HCT116 (cell line): ENCODE data around the gene PHKG2. TPM values are rescaled to one million over a fixed set of nuclear protein-coding genes. Genes with fewer than 3 reads are reported as not detected.

Source experiments
- ATAC-seq: fragments of 200-7000 bp; cut with Tn5 transposase; 2 replicates; pipeline ENCODE4 v1.9.1; 2020; ENCODE audit warnings: mild to moderate bottlenecking, moderate library complexity
- BruUV-seq: library from RNA; stranded (reverse); fragments of 400-500 nt; replicated peaks from 2 replicates; lab custom pipeline; 2021; lab: Mats Ljungman, UMichigan
- CTCF ChIA-PET: fragments of 300-600 bp; sonication (Branson Sonifier 250); formaldehyde crosslinking; loops from one replicate; lab custom pipeline; 2021; ENCODE audit warnings: antibody characterized with exemption; lab: Charles Lee
- POLR2A ChIA-PET: fragments of 300-600, 350-600 bp; sonication (Branson Sonifier 250); formaldehyde crosslinking; loops from one replicate; lab custom pipeline; 2021; ENCODE audit warnings: antibody characterized with exemption; lab: Charles Lee
- RAD21 ChIA-PET, 2 experiments: fragments of 300-600 bp; sonication (Branson Sonifier 250); formaldehyde crosslinking; loops; one replicate each; lab custom pipeline; 2023; ENCODE audit warnings: low total read pairs in 2 of 2; ENCODE audit not compliant: uncharacterized antibody in 2 of 2, unreplicated experiment in 2 of 2, low non-redundant PET in 1 of 2; lab: Charles Lee
- DNase-seq: peaks from one replicate; pipeline ENCODE4 v3.0.0-alpha.2; 2010; ENCODE audit warnings: low read depth, low spot score
- H2AFZ ChIP-seq: fragments of 200-600 bp; shearing (Covaris generic), sonication (generic); 2 replicates; pipeline ENCODE4 v1.6.1; 2017; ENCODE audit warnings: low read depth, mixed run types, mixed read lengths, antibody characterized with exemption, low read length; ENCODE audit not compliant: poor library complexity, severe bottlenecking
- H3K27ac ChIP-seq: 2 replicates; pipeline ENCODE4 v1.5.1; 2012; ENCODE audit warnings: low read depth, low read length
- H3K27me3 ChIP-seq: fragments of 200-600 bp; sonication (generic); 2 replicates; pipeline ENCODE4 v1.6.1; 2016; ENCODE audit warnings: mixed run types, low read length, mixed read lengths; ENCODE audit not compliant: insufficient read depth
- H3K36me3 ChIP-seq, 2 experiments: fragments of 200-500 bp in 1 of 2; fragments of 200-600 bp in 1 of 2; sonication (Bioruptor generic) in 1 of 2; sonication (generic) in 1 of 2; 2 replicates each; pipeline versions ENCODE4 v1.5.1 to v1.6.1; 2014 to 2016; ENCODE audit warnings: low read length in 2 of 2, inconsistent platforms in 1 of 2, mixed read lengths in 1 of 2, mixed run types in 1 of 2; ENCODE audit not compliant: insufficient read depth in 2 of 2, control insufficient read depth in 1 of 2
- H3K4me1 ChIP-seq, 2 experiments: fragments of 200-600 bp in 1 of 2; sonication (generic) in 1 of 2; 2 replicates each; pipeline versions ENCODE4 v1.5.1 to v1.6.1; 2012 to 2017; ENCODE audit warnings: low read length in 2 of 2, inconsistent platforms in 1 of 2, mild to moderate bottlenecking in 1 of 2, mixed read lengths in 1 of 2, mixed run types in 1 of 2, moderate library complexity in 1 of 2; ENCODE audit not compliant: insufficient read depth in 2 of 2, control insufficient read depth in 1 of 2
- H3K4me2 ChIP-seq: fragments of 200-600 bp; sonication (generic); 2 replicates; pipeline ENCODE4 v1.6.1; 2017; ENCODE audit warnings: mixed run types, low read length, mixed read lengths
- H3K4me3 ChIP-seq, 2 experiments: fragments of 200-600 bp in 1 of 2; sonication (generic) in 1 of 2; replicated peaks in 1 of 2; 2 replicates each; pipeline ENCODE4 v1.5.1; 2011 to 2016; ENCODE audit warnings: low read length in 2 of 2, control low read depth in 1 of 2, low read depth in 1 of 2, mild to moderate bottlenecking in 1 of 2, mixed read lengths in 1 of 2, mixed run types in 1 of 2
- H3K79me2 ChIP-seq: fragments of 200-600 bp; sonication (generic); 2 replicates; pipeline ENCODE4 v1.6.1; 2017; ENCODE audit warnings: mild to moderate bottlenecking, mixed run types, low read length, moderate library complexity, mixed read lengths; ENCODE audit not compliant: insufficient read depth
- H3K9ac ChIP-seq: fragments of 200-600 bp; sonication (generic); 2 replicates; pipeline ENCODE4 v1.6.1; 2016; ENCODE audit warnings: low read length, mixed read lengths
- H3K9me2 ChIP-seq: fragments of 200-600 bp; sonication (generic), shearing (Covaris generic); 2 replicates; pipeline ENCODE4 v1.6.1; 2017; ENCODE audit warnings: mixed run types, mild to moderate bottlenecking, moderate library complexity; ENCODE audit not compliant: insufficient read depth
- H3K9me3 ChIP-seq, 2 experiments: fragments of 200-500 bp in 1 of 2; fragments of 200-600 bp in 1 of 2; sonication (Bioruptor generic) in 1 of 2; sonication (generic) in 1 of 2; 2 replicates each; pipeline ENCODE4 v1.6.1; 2014 to 2017; ENCODE audit warnings: low read length in 2 of 2, mixed read lengths in 2 of 2, inconsistent platforms in 1 of 2, low read depth in 1 of 2, mild to moderate bottlenecking in 1 of 2, mixed run types in 1 of 2, moderate library complexity in 1 of 2; ENCODE audit not compliant: control insufficient read depth in 1 of 2, insufficient read depth in 1 of 2
- H4K20me1 ChIP-seq: fragments of 200-600 bp; sonication (generic), shearing (Covaris generic); 2 replicates; pipeline ENCODE4 v1.6.1; 2017; ENCODE audit warnings: mixed run types, mild to moderate bottlenecking, moderate library complexity; ENCODE audit not compliant: insufficient read depth
- FOSL1 ChIP-seq: IDR thresholded peaks from 2 replicates; pipeline ENCODE4 v1.6.1; 2012; ENCODE audit warnings: low read depth
- JUND ChIP-seq: IDR thresholded peaks from 2 replicates; pipeline ENCODE4 v1.6.1; 2012
- POLR2A ChIP-seq: IDR thresholded peaks from 2 replicates; pipeline ENCODE4 v1.7.0; 2011; ENCODE audit warnings: borderline replicate concordance; ENCODE audit not compliant: insufficient read depth, insufficient read length; ENCODE audit errors: extremely low read depth
- POLR2AphosphoS5 ChIP-seq: IDR thresholded peaks from 2 replicates; pipeline ENCODE4 v1.6.1; 2011; ENCODE audit warnings: mild to moderate bottlenecking, low read depth, low read length, moderate library complexity
- SIN3A ChIP-seq: IDR thresholded peaks from 2 replicates; pipeline ENCODE4 v1.6.1; 2012; ENCODE audit warnings: low read depth
- TCF7L2 ChIP-seq: IDR thresholded peaks from 2 replicates; pipeline ENCODE4 v1.7.0; 2011; ENCODE audit warnings: borderline replicate concordance, inconsistent platforms; ENCODE audit not compliant: insufficient read depth, insufficient read length; ENCODE audit errors: extremely low read depth
- YY1 ChIP-seq: IDR thresholded peaks from 2 replicates; pipeline ENCODE4 v1.6.1; 2011; ENCODE audit warnings: low read length, low read depth, moderate library complexity, mild to moderate bottlenecking; ENCODE audit not compliant: insufficient replicate concordance; ENCODE audit errors: extremely low read depth
- ZFX ChIP-seq: fragments of 450-650 bp; IDR thresholded peaks from 2 replicates; pipeline ENCODE4 v1.6.1; 2017
- intact Hi-C: fragments of 100-400 bp; cut with micrococcal nuclease; formaldehyde crosslinking; loops from 2 replicates; pipeline ENCODE4 v1.10.0; 2022
- total RNA-seq: library from RNA; stranded (reverse); gene quantifications from one replicate; pipeline ENCODE4 v1.2.1, GENCODE V29; 2021; ENCODE audit not compliant: unreplicated experiment

Gene PHKG2
- total RNA-seq, 1 experiment from 2014 or later, result 32.6 TPM

DNA sequence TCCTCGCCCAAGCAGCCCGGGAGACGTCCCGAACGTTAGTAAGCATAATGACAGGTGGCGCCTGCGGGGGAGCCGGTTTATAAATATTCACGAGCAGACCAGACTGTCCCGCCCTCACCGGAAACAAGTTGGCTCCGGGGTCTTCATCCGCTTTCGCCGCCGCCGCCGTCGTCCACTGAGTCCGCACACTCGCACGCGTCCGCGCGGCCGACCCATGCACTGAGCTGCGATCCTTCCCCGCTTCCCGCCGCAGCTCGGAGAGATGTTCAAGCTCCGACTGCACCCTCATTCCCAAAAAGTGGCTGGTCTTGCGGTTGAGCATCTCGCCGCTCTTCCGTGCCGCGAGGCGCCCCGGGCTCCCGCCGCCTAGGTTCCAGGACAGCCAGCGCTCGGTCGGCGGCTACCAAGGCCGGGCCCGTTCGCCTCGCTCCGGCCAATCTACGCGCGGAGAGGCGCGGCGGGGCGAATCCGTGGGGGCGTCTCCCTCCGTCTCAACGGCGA lies 13.3 kb downstream of the PHKG2 start:
- Histone ChIP-seq H3K9me2 (no peaks in the 10 kb centered on the region), H3K4me1 (peaks cover 14 to 24% of the 10 kb centered on the region in 2 experiments; a peak in 3 of 4 replicates), H4K20me1 (no peaks in the 10 kb centered on the region), H3K27ac (peak overlapping the region; percentile 75), H3K4me3 (peak overlapping the region; percentile 86 to 95), H3K36me3 (peaks cover 28 to 32% of the 10 kb centered on the region in 2 experiments), H3K4me2 (peak overlapping the region; percentile 91), H3K9me3 (no peaks in the 10 kb centered on the region), H3K27me3 (no peaks in the 10 kb centered on the region), H3K9ac (peak overlapping the region; percentile 82), H2AFZ (no peak overlapping the region), H3K79me2 (peaks cover 34% of the 10 kb centered on the region)
- BruUV-seq, result TSS peak; percentile 68
- intact Hi-C loops, result no loop called here
- ChIA-PET POLR2A (no interaction called here), RAD21 (no interaction called here), CTCF (no interaction called here)
- ATAC-seq, result peak; percentile 57
- TF ChIP-seq ZFX (peak; percentile 48; the same call in 1 of the 2 replicates), TCF7L2 (no peak)
- DNase-seq, result no peak

DNA sequence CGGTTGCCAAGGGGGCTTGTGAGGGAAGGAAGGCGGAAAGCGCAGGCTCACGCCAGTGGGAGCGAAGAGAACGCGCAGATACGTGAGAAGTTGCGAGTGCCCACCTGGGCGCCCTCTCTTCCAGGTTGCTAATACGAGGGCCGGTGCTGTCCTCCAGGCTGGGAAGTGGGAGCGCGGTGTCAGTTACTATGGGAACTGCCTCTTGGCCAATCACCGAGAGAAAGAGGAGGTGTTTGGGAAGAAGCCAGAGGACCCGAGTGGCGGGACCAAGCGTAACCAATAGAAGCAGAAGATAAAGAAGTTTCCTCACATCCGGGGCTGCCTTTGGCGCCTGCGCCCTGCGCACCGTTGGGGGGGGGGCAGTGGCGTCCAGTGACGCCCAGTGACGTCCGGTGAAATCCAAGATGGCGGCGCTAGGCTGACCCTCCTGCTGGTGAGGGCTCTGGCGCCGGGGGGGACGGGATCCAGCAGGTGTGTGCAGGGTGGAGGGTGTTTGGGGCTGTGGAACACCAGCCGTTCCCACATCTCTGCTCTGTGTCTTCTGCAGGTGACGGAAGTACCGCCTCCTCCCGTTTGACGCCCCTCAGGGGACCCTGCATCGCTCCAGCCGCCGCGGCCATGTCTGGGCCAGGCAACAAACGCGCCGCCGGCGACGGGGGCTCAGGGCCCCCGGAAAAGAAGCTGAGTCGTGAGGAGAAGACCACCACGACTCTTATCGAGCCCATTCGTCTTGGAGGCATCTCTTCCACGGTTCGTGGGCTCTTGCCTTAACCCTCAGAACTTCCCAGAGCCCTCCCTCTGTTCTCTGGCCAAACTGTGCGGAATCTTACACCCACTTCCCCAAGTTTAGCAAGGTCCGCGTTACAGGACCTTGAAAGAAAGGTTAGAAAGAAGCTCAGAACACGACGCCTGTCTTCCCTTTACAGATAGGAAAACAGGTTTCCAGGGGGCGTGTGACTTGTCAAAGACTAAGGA lies 14.0 kb downstream of the PHKG2 start, which contains the start of the genes CFAP119 and RNF40:
TSS of gene CFAP119 (minus strand) at position 135 of the 975 bp plus-strand sequence. CDS start 314 bp downstream, outside the sequence.
TSS of gene RNF40 (plus strand) at position 395 of the 975 bp plus-strand sequence. CDS start at position 619, 224 bp downstream.
- Histone ChIP-seq H4K20me1 (no peaks in the 10 kb centered on the region), H3K4me1 (peaks cover 14 to 24% of the 10 kb centered on the region in 2 experiments; a peak in 3 of 4 replicates), H3K9me2 (no peaks in the 10 kb centered on the region), H3K9ac (peak within 1 kb of the TSS; percentile 82), H2AFZ (no peak within 1 kb of the TSS), H3K4me2 (peak within 1 kb of the TSS; percentile 91), H3K36me3 (peaks cover 34 to 39% of the 10 kb centered on the region in 2 experiments), H3K4me3 (peak within 1 kb of the TSS; percentile 86 to 95), H3K27ac (peak within 1 kb of the TSS; percentile 75), H3K27me3 (no peaks in the 10 kb centered on the region), H3K79me2 (peaks cover 36% of the 10 kb centered on the region), H3K9me3 (no peaks in the 10 kb centered on the region)
- ChIA-PET CTCF (no interaction called here), POLR2A (no interaction called here), RAD21 (no interaction called here)
- peak; percentile 96 for DNase-seq
- no peak for TF ChIP-seq FOSL1
- no peak for TF ChIP-seq JUND
- TF ChIP-seq ZFX, result peak; percentile 27; the same call in 1 of the 2 replicates
- TF ChIP-seq POLR2AphosphoS5, result peak; percentile 90
- TF ChIP-seq TCF7L2, result peak; percentile 42
- peak; percentile 95 for TF ChIP-seq SIN3A
- peak; percentile 98 for TF ChIP-seq YY1
- TF ChIP-seq POLR2A, result peak; percentile 56
- BruUV-seq, result TSS peak; percentile 56
- peak; percentile 85 for ATAC-seq
- intact Hi-C loops, result no loop called here
